Pancreas (tissue), 10 donors: Measurements from ENCODE around the gene RLBP1. TPM values are rescaled to one million over a fixed set of nuclear protein-coding genes. Genes with fewer than 3 reads are reported as not detected.
A peak's percentile ranks its signal among the peaks of the same experiment; 100 is the strongest.

Experiments
- ATAC-seq, 4 donors: fragments of 200-7000 bp; cut with Tn5 transposase; one replicate each; pipeline versions ENCODE4 v1.8.0 to v1.9.1; 2020; ENCODE audit warnings: mild to moderate bottlenecking in 4 of 4, moderate library complexity in 4 of 4
- DNase-seq, 6 donors: peaks; one replicate each; pipeline ENCODE4 v3.0.0-alpha.2; 2020
- FAIRE-seq: peaks from 2 replicates; lab custom pipeline; 2012; peaks lifted over from hg19 to GRCh38; lab: Jason Lieb, UNC
- H3K27ac ChIP-seq, 4 donors: fragments of 200-600 bp; sonication (generic); 1 replicate in 3 of 4; 2 replicates in 1 of 4; pipeline versions ENCODE4 v1.5.0 to v1.8.0; 2020
- H3K27me3 ChIP-seq, 4 donors: fragments of 200-600 bp; one replicate each; pipeline ENCODE4 v1.8.0; 2021
- H3K36me3 ChIP-seq, 3 donors: fragments of 200-600 bp; sonication (generic) in 1 of 3; one replicate each; pipeline versions ENCODE4 v1.5.0 to v1.8.0; 2020 to 2021
- H3K4me1 ChIP-seq, 3 donors: fragments of 200-600 bp; one replicate each; pipeline ENCODE4 v1.8.0; 2021
- H3K4me3 ChIP-seq, 4 donors: fragments of 200-600 bp; sonication (generic) in 2 of 4; one replicate each; pipeline versions ENCODE4 v1.5.0 to v1.8.0; 2020 to 2021
- H3K9me3 ChIP-seq, 4 donors: fragments of 200-600 bp; one replicate each; pipeline ENCODE4 v1.8.0; 2021
- WGBS, 2 donors: extraction: QIAGEN DNeasy Blood & Tissue Kit; methylation state at CpG; one replicate each; pipeline ENCODE4 v1.1.7; 2013; 5-methylcytosine and 5-hydroxymethylcytosine counted together
- intact Hi-C, 3 donors: fragments of 100-400 bp; cut with DNase I; formaldehyde crosslinking; loops; one replicate each; pipeline versions ENCODE4 v1.11.1 to v1.14.2; 2022
- polyA plus RNA-seq, 2 donors: library from polyadenylated mRNA; stranded (reverse); fragments of 200-250 nt; gene quantifications; one replicate each; pipeline ENCODE4 v1.2.3, GENCODE V29; 2013
- total RNA-seq, 6 donors: library from RNA; stranded (reverse); fragmentation: NEBNext Ultra II Directional in 4 of 6; extraction: Animal tissue kit (Norgen Biotek cat#: 25700) in 4 of 6; gene quantifications; one replicate each; pipeline versions ENCODE4 v1.2.1 to v1.2.4, GENCODE V29; 2021 to 2023
- TF ChIP-seq, protein P1 (sequence below), 4 donors: fragments of 200-600 bp; sonication (generic) in 3 of 4; IDR thresholded peaks; one replicate each; pipeline versions ENCODE4 v1.5.0 to v1.8.0; 2021; ENCODE audit warnings: antibody characterized with exemption in 4 of 4
- donor health status: healthy with polysubstance abuse.
- donor health status: DM: no; HTN: no; CAD: no; lungs with moderate emphysema.
- donor health status: DM: no; HTN: no; CAD: no.
- donor health status: control.
- donor health status: control.
- donor health status: Bipolar disorder and iron deficiency.
- donor health status: DM: yes; HTN: yes; CAD: no.
- donor health status: DM: no; HTN: no; CAD: no.
- donor health status: DM: no; HTN: no; CAD: no.
- donor health status: DM: yes; HTN: yes; CAD: no.

RLBP1 gene
- total and polyA plus RNA-seq, 8 donors: 0.19 TPM; not detected in 7

DNA sequence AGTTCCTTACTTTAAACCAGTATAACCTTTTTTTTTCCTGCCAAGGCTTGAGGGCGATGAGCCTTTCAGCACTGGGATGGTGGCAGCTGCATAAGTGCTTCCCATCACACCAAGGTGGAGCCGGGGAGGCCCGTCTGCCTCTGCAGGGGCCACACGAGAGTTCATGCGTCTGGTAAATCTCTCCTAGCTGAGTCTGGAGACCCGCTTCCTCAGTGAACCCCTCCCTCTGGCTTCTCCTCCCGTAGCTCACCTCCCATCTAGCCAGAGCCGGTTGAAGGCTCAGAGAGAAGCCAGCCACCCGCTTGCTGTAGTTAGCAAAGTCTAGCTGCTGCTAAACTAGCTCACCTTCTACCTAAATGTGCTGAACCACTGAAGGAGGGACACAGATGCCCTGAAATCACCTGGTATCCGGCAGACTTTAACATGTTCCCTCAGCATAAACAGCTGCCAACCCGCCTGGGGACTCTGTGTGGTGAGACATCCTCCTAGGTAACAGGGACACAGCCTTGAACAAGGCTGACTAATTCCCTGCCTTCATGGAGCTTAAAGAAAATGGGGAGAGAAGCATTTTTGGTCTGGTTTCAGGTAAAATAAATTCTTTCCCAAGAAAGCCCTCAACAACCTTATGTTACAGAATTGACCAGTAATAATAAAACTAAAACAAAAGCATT, 42.9 kb downstream of the RLBP1 start:
- no peak for DNase-seq
- Histone ChIP-seq H3K36me3 (peaks cover 0 to 35% (median 8%) of the 10 kb centered on the region in 3 donors), H3K27ac (no peak overlapping the region), H3K4me3 (no peak overlapping the region), H3K9me3 (no peaks in the 10 kb centered on the region), H3K4me1 (peaks cover 0 to under 1% (median under 1%) of the 10 kb centered on the region in 3 donors), H3K27me3 (no peaks in the 10 kb centered on the region)
- ATAC-seq: no peak
- intact Hi-C loops: loop anchor here in 2 of 3 donors (5.0 to 10.0 kb wide), 2 partner anchors 121 to 274 kb away; no protein-coding TSS in a partner anchor
- no peak for FAIRE-seq
- TF ChIP-seq, protein P1, sequence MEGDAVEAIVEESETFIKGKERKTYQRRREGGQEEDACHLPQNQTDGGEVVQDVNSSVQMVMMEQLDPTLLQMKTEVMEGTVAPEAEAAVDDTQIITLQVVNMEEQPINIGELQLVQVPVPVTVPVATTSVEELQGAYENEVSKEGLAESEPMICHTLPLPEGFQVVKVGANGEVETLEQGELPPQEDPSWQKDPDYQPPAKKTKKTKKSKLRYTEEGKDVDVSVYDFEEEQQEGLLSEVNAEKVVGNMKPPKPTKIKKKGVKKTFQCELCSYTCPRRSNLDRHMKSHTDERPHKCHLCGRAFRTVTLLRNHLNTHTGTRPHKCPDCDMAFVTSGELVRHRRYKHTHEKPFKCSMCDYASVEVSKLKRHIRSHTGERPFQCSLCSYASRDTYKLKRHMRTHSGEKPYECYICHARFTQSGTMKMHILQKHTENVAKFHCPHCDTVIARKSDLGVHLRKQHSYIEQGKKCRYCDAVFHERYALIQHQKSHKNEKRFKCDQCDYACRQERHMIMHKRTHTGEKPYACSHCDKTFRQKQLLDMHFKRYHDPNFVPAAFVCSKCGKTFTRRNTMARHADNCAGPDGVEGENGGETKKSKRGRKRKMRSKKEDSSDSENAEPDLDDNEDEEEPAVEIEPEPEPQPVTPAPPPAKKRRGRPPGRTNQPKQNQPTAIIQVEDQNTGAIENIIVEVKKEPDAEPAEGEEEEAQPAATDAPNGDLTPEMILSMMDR (IDR thresholded peaks at IDR 0.05): no peak
- 89 to 92% methylated on average over 11 of the region's 11 CpGs for whole genome bisulfite sequencing, 2 donors

GRCh38 chr15:89177633-89178306, 43.6 kb downstream of the RLBP1 start:
- peak; percentile 44 to 75 (median 72) for ATAC-seq
- FAIRE-seq: no peak
- WGBS, 2 donors: 9 to 10% methylated on average over 6 of the region's 6 CpGs

GRCh38 chr15:89177116-89177515, 44.3 kb downstream of the RLBP1 start:
- DNase-seq (no peak), FAIRE-seq (no peak), ATAC-seq (no peak)
- peaks cover 5 to 45% (median 15%) of the 10 kb centered on the region in 3 donors for H3K36me3 ChIP-seq
- peaks cover 0 to 2% (median 0%) of the 10 kb centered on the region in 3 donors for H3K4me1 ChIP-seq
- 88 to 91% methylated on average over 12 of the region's 12 CpGs for WGBS, 2 donors
- intact Hi-C loops: loop anchor here in 2 of 3 donors (5.0 to 10.0 kb wide), 2 partner anchors 120 to 272 kb away; no protein-coding TSS in a partner anchor
- H3K9me3 ChIP-seq: no peaks in the 10 kb centered on the region
- TF ChIP-seq, protein P1 (IDR thresholded peaks at IDR 0.05): no peak
- no peak overlapping the region for H3K27ac ChIP-seq
- H3K4me3 ChIP-seq: no peak overlapping the region
- H3K27me3 ChIP-seq: no peaks in the 10 kb centered on the region

More at GRCh38 chr15:89177633-89178306, 43.6 kb downstream of the RLBP1 start:
- Histone ChIP-seq H3K9me3 (no peaks in the 10 kb centered on the region), H3K4me3 (no peak overlapping the region), H3K4me1 (no peaks in the 10 kb centered on the region), H3K36me3 (peaks cover 0 to 42% (median 13%) of the 10 kb centered on the region in 3 donors), H3K27ac (no peak overlapping the region), H3K27me3 (no peaks in the 10 kb centered on the region)
- peak in 2 of 6 donors; percentile 37 to 65 for DNase-seq
- intact Hi-C loops: loop anchor here in 2 of 3 donors (5.0 to 10.0 kb wide), 2 partner anchors 120 to 273 kb away; no protein-coding TSS in a partner anchor
- TF ChIP-seq, protein P1 (IDR thresholded peaks at IDR 0.05): peak; percentile 54 to 72 (median 66)

- H3K36me3 ChIP-seq: peaks cover 6 to 45% (median 15%) of the 10 kb centered on the region in 3 donors
- no peak overlapping the region for H3K27ac ChIP-seq
- no peaks in the 10 kb centered on the region for H3K27me3 ChIP-seq
- no peak for FAIRE-seq
- no peaks in the 10 kb centered on the region for H3K9me3 ChIP-seq
- no peak for DNase-seq
- WGBS, 2 donors: 77 to 80% methylated on average over 13 of the region's 13 CpGs
- H3K4me3 ChIP-seq: no peak overlapping the region
- TF ChIP-seq, protein P1 (IDR thresholded peaks at IDR 0.05): no peak
- peaks cover 0 to 4% (median 0%) of the 10 kb centered on the region in 3 donors for H3K4me1 ChIP-seq
- no peak for ATAC-seq
- intact Hi-C loops: loop anchor here in 2 of 3 donors (5.0 to 10.0 kb wide), 2 partner anchors 118 to 271 kb away; no protein-coding TSS in a partner anchor
These were observed 45.7 kb downstream of the RLBP1 start for GRCh38 chr15:89175617-89176191.
